H1 (cell line): ENCODE data around the gene NCKAP1. TPM values are rescaled to one million over a fixed set of nuclear protein-coding genes. Genes with fewer than 3 reads are reported as not detected.

Source experiments
- SUZ12 ChIP-seq: fragments of 200-600 bp; sonication (generic); IDR thresholded peaks from 2 replicates; pipeline ENCODE4 v1.6.1; 2012; ENCODE audit warnings: mild to moderate bottlenecking, inconsistent platforms, low read length, moderate library complexity, mixed read lengths
- TBP ChIP-seq: IDR thresholded peaks from 2 replicates; pipeline ENCODE4 v1.6.1; 2011; ENCODE audit warnings: low read depth, low read length, improper control_type of control experiment
- polyA plus RNA-seq, 7 experiments: library from polyadenylated mRNA; depleted of rRNA in 3 of 7; stranded (reverse) in 5 of 7; unstranded in 2 of 7; fragments of >200 nt in 5 of 7; fragments of 200-250 nt in 2 of 7; gene quantifications; 1 replicate in 5 of 7; 2 replicates in 1 of 7; 4 replicates in 1 of 7; pipeline versions ENCODE4 v1.2.1 to v1.2.3, GENCODE V29; 2011 to 2013; ENCODE audit warnings: missing spikeins in 2 of 7, mixed read lengths in 2 of 7
- total RNA-seq: library from RNA; stranded (reverse); fragmentation: NEBNext Ultra II Directional; extraction: Animal tissue kit (Norgen Biotek cat#: 25700); gene quantifications from 2 replicates; pipeline ENCODE4 v1.2.1, GENCODE V29; 2021
- TF ChIP-seq, protein P1 (sequence below): IDR thresholded peaks from 2 replicates; pipeline ENCODE4 v1.6.1; 2012; ENCODE audit warnings: inconsistent platforms

The NCKAP1 gene
- total and polyA plus RNA-seq, 2 of the 8 experiments (the other 6 are each of a cell fraction or from before 2014, with no cell fraction given) = 90.8 to 173 TPM

DNA sequence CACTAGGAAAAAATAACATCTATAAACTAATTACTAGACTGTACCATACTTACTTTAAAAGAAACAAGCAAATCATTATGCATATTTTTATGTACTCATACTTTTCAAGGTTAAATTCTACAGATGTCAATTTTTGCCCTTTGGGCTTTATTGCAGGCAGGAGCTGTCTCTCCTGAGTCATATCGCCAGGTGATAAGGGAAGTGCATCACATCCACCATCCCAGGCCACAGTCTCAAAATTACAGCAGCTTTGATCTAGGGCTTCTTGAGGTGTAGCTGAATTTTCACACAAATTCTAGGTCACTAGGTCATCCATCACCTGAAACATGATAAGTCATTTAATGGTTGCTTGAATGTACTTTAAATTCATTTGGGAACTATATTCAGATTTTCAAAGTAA is 133.4 kb downstream of the NCKAP1 start (continued):
- TF ChIP-seq TBP (no peak), SUZ12 (no peak)
- TF ChIP-seq, protein P1, sequence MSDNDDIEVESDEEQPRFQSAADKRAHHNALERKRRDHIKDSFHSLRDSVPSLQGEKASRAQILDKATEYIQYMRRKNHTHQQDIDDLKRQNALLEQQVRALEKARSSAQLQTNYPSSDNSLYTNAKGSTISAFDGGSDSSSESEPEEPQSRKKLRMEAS = no peak
